ENCODE results near the gene ACP7. TPM values are rescaled to one million over a fixed set of nuclear protein-coding genes. Genes with fewer than 3 reads are reported as not detected.

ACP7 gene
- polyA plus RNA-seq, 2 of the 4 experiments (the other 2 are of a cell fraction), result 0.06 to 0.25 TPM

DNA sequence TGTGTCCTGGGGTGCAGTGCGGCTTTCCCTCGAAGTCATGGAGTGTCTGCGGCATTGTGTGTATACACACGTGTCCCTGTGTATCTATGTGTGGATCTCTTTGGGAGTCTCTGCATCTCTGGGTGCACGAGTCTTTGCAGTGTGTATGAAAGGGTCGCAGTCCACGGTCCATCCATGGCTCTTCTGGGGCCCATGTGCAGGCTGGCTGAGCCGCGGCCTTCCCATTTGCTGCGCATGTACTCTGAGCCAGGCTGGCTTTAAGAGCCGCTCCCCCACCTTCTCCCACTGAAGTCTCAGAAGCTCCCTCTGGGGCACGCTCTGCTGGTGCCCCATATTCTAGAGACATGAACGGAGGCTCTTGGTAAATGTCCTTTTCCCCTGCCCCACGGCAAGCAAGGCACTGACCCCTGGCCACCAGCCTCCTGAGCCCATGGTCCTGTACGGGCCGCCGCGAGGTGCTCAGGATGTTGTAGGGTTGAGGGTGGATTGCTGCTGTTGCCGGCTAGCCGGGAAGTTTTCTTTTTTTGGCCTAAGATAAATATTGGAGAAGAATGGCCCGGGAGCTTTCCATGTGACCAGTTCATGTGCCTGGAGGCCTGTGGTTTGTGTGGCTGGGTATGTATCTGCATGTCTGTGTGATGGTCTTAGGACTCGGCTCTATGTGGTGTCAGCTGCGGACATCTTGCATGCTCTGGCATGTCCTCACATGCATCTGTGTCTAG lies 73.3 kb downstream of the ACP7 start:
- POLR2A ChIA-PET, result no interaction called here

GRCh38 chr19:39157997-39158389 lies 73.8 kb downstream of the ACP7 start:
- no peak for ATAC-seq
- ChIA-PET CTCF (interaction anchor here (0.7 to 2.7 kb wide), 4 partner anchors 18 to 106 kb away, joined by 3 to 9 read pairs (median 6); no protein-coding TSS in a partner anchor), POLR2A (no interaction called here)
- Histone ChIP-seq H3K9me3 (no peaks in the 10 kb centered on the region), H3K4me1 (peaks cover 42% of the 10 kb centered on the region), H3K4me2 (no peak overlapping the region), H3K27ac (no peak overlapping the region; a peak in 1 of 6 replicates), H3K4me3 (no peak overlapping the region)
- no peak for DNase-seq (ENCODE audit: low read depth in 1 of 2, low spot score in 1 of 2)
- TF ChIP-seq GATA3 (IDR thresholded peaks at IDR 0.05; ENCODE audit: borderline replicate concordance) (no peak), HDAC2 (IDR thresholded peaks at IDR 0.05) (no peak), MYC (IDR thresholded peaks at IDR 0.05; ENCODE audit: borderline replicate concordance, low read length) (no peak), HEYL (CRISPR knock-in tag; IDR thresholded peaks at IDR 0.05) (no peak), JUNB (IDR thresholded peaks at IDR 0.05) (no peak), RAD21 (conservative IDR thresholded peaks at IDR 0.05 in 1 of 2, IDR thresholded peaks at IDR 0.05 in 1 of 2) (no peak), RNF2 (IDR thresholded peaks at IDR 0.05; ENCODE audit: borderline replicate concordance, low read depth) (no peak), SMC3 (IDR thresholded peaks at IDR 0.05) (no peak), NPAS2 (CRISPR knock-in tag; IDR thresholded peaks at IDR 0.05; ENCODE audit: borderline replicate concordance) (no peak), BHLHE40 (IDR thresholded peaks at IDR 0.05; ENCODE audit: low read depth, low read length) (no peak), FOXS1 (CRISPR knock-in tag; IDR thresholded peaks at IDR 0.05) (no peak), HES2 (IDR thresholded peaks at IDR 0.05) (no peak), NR3C1 (IDR thresholded peaks at IDR 0.05) (no peak), HOXB13 (CRISPR knock-in tag; IDR thresholded peaks at IDR 0.05; ENCODE audit: low read depth) (no peak)
- TF ChIP-seq, protein P1, sequence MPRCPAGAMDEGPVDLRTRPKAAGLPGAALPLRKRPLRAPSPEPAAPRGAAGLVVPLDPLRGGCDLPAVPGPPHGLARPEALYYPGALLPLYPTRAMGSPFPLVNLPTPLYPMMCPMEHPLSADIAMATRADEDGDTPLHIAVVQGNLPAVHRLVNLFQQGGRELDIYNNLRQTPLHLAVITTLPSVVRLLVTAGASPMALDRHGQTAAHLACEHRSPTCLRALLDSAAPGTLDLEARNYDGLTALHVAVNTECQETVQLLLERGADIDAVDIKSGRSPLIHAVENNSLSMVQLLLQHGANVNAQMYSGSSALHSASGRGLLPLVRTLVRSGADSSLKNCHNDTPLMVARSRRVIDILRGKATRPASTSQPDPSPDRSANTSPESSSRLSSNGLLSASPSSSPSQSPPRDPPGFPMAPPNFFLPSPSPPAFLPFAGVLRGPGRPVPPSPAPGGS (IDR thresholded peaks at IDR 0.05), result no peak
- TF ChIP-seq, protein P2, sequence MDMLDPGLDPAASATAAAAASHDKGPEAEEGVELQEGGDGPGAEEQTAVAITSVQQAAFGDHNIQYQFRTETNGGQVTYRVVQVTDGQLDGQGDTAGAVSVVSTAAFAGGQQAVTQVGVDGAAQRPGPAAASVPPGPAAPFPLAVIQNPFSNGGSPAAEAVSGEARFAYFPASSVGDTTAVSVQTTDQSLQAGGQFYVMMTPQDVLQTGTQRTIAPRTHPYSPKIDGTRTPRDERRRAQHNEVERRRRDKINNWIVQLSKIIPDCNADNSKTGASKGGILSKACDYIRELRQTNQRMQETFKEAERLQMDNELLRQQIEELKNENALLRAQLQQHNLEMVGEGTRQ (IDR thresholded peaks at IDR 0.05), result no peak
- TF ChIP-seq, protein P3, sequence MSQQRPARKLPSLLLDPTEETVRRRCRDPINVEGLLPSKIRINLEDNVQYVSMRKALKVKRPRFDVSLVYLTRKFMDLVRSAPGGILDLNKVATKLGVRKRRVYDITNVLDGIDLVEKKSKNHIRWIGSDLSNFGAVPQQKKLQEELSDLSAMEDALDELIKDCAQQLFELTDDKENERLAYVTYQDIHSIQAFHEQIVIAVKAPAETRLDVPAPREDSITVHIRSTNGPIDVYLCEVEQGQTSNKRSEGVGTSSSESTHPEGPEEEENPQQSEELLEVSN (IDR thresholded peaks at IDR 0.05; ENCODE audit: borderline replicate concordance, low read depth), result no peak
- FAIRE-seq, result no peak
- 93% methylated on average over 15 of the region's 15 CpGs for WGBS (ENCODE audit: missing lambda C conversion rate)

More for the DNA sequence above, 73.3 kb downstream of the ACP7 start:
- Histone ChIP-seq H3K4me1 (peaks cover 42% of the 10 kb centered on the region), H3K4me2 (no peak overlapping the region), H3K4me3 (no peak overlapping the region), H3K9me3 (no peaks in the 10 kb centered on the region), H3K27ac (peak overlapping the region in 1 of 2 experiments; percentile 14; a peak in 1 of 6 replicates)
- WGBS (ENCODE audit: missing lambda C conversion rate), result 89% methylated on average over 23 of the region's 23 CpGs
- CTCF ChIA-PET, result interaction anchor here (0.7 to 4.0 kb wide), 11 partner anchors 18 to 196 kb away, joined by 3 to 12 read pairs (median 6); no protein-coding TSS in a partner anchor
- ATAC-seq (no peak), FAIRE-seq (peak; percentile 32), DNase-seq (ENCODE audit: low read depth in 1 of 2, low spot score in 1 of 2) (no peak)
- no peak for TF ChIP-seq ZSCAN20 (CRISPR knock-in tag; IDR thresholded peaks at IDR 0.05)
- no peak for TF ChIP-seq TP53 (CRISPR knock-in tag; IDR thresholded peaks at IDR 0.05)
- TF ChIP-seq HDAC2 (IDR thresholded peaks at IDR 0.05), result no peak
- no peak for TF ChIP-seq GATA3 (IDR thresholded peaks at IDR 0.05; ENCODE audit: borderline replicate concordance)
- TF ChIP-seq SREBF2 (IDR thresholded peaks at IDR 0.05), result no peak
- TF ChIP-seq, protein P2 (IDR thresholded peaks at IDR 0.05), result no peak
- no peak for TF ChIP-seq RARB (CRISPR knock-in tag; IDR thresholded peaks at IDR 0.05)
- TF ChIP-seq RAD21 (conservative IDR thresholded peaks at IDR 0.05 in 1 of 2, IDR thresholded peaks at IDR 0.05 in 1 of 2), result no peak
- no peak for TF ChIP-seq CHD4 (IDR thresholded peaks at IDR 0.05; ENCODE audit: borderline replicate concordance)
- no peak for TF ChIP-seq ZC3H11A (IDR thresholded peaks at IDR 0.05)
- no peak for TF ChIP-seq NPAS2 (CRISPR knock-in tag; IDR thresholded peaks at IDR 0.05; ENCODE audit: borderline replicate concordance)
- TF ChIP-seq HOXA7 (CRISPR knock-in tag; IDR thresholded peaks at IDR 0.05), result no peak
- TF ChIP-seq HES2 (IDR thresholded peaks at IDR 0.05), result no peak
- no peak for TF ChIP-seq EHF (CRISPR knock-in tag; IDR thresholded peaks at IDR 0.05)
- TF ChIP-seq ZFP36 (IDR thresholded peaks at IDR 0.05; ENCODE audit: borderline replicate concordance, partially characterized antibody), result no peak
- TF ChIP-seq POLR2A (IDR thresholded peaks at IDR 0.05; ENCODE audit: low read length), result no peak
- TF ChIP-seq POLR2AphosphoS2 (conservative IDR thresholded peaks at IDR 0.05; ENCODE audit: low read length), result no peak
- no peak for TF ChIP-seq MYC (IDR thresholded peaks at IDR 0.05; ENCODE audit: borderline replicate concordance, low read length)
- TF ChIP-seq NR3C1 (IDR thresholded peaks at IDR 0.05), result no peak

Data from A549 (cell line).